ENCODE data around the gene TENM4. TPM values are rescaled to one million over a fixed set of nuclear protein-coding genes. Genes with fewer than 3 reads are reported as not detected.

TENM4 gene
- total RNA-seq, 1 experiment from 2014 or later: 0.39 TPM

GRCh38 chr11:78770931-78771330 is 669.9 kb downstream of the TENM4 start:
- Histone ChIP-seq H3K4me1 (ENCODE audit: control insufficient read depth, insufficient read depth, low read length) (no peaks in the 10 kb centered on the region), H3K4me3 (ENCODE audit: low read depth in 2 of 2, low read length in 2 of 2) (no peak overlapping the region), H3K27me3 (ENCODE audit: control insufficient read depth, insufficient read depth, low read length) (0 out of 2 replicates have a peak, but pooled peaks cover 5% of the 10 kb centered on the region), H3K36me3 (ENCODE audit: control insufficient read depth, insufficient read depth, low read length) (no peaks in the 10 kb centered on the region), H3K9me3 (ENCODE audit: control insufficient read depth, insufficient read depth, low read depth, low read length) (no peaks in the 10 kb centered on the region), H3K27ac (ENCODE audit: low read length) (no peak overlapping the region)
- intact Hi-C loops (cut with micrococcal nuclease; ENCODE audit: unreplicated experiment): no loop called here
- no peak for TF ChIP-seq POLR2AphosphoS5 (IDR thresholded peaks at IDR 0.05; ENCODE audit: low read depth, low read length)
- no peak for TF ChIP-seq TCF7L2 (IDR thresholded peaks at IDR 0.05; ENCODE audit: low read depth, low read length)
- no peak for TF ChIP-seq SIN3A (IDR thresholded peaks at IDR 0.05; ENCODE audit: borderline replicate concordance, insufficient read depth, low read depth, low read length)
- no peak for TF ChIP-seq CTCF (IDR thresholded peaks at IDR 0.05)
- no peak for TF ChIP-seq REST (IDR thresholded peaks at IDR 0.05; ENCODE audit: insufficient read depth in 1 of 2, low read depth in 2 of 2, low read length in 1 of 2)
- ChIA-PET CTCF (no interaction called here), POLR2A (no interaction called here)
- ATAC-seq (no peak), DNase-seq (ENCODE audit: low read depth, low spot score) (no peak)
- in situ Hi-C loops (cut with HindIII; ENCODE audit: low pct_unique_long_range_greater_than_20kb, low sequenced_read_pairs): no loop called here
- no TSS peak for BruUV-seq (replicated peaks)

- ATAC-seq (no peak), DNase-seq (ENCODE audit: low read depth, low spot score) (no peak)
- Histone ChIP-seq H3K36me3 (ENCODE audit: control insufficient read depth, insufficient read depth, low read length) (no peaks in the 10 kb centered on the region), H3K27me3 (ENCODE audit: control insufficient read depth, insufficient read depth, low read length) (0 out of 2 replicates have a peak, but pooled peaks cover 5% of the 10 kb centered on the region), H3K4me3 (ENCODE audit: low read depth in 2 of 2, low read length in 2 of 2) (no peak overlapping the region), H3K4me1 (ENCODE audit: control insufficient read depth, insufficient read depth, low read length) (no peaks in the 10 kb centered on the region), H3K9me3 (ENCODE audit: control insufficient read depth, insufficient read depth, low read depth, low read length) (no peaks in the 10 kb centered on the region), H3K27ac (ENCODE audit: low read length) (no peak overlapping the region)
- no TSS peak for BruUV-seq (replicated peaks)
- POLR2A ChIA-PET: no interaction called here
- intact Hi-C loops (cut with micrococcal nuclease; ENCODE audit: unreplicated experiment): no loop called here
- in situ Hi-C loops (cut with HindIII; ENCODE audit: low pct_unique_long_range_greater_than_20kb, low sequenced_read_pairs): no loop called here
- no peak for TF ChIP-seq TCF7L2 (IDR thresholded peaks at IDR 0.05; ENCODE audit: low read depth, low read length)
- CTCF ChIA-PET: no interaction called here
These were observed 671.9 kb downstream of the TENM4 start for GRCh38 chr11:78768971-78769370.

GRCh38 chr11:78768345-78768744 is 672.5 kb downstream of the TENM4 start:
- 0 out of 2 replicates have a peak, but pooled peaks cover 2% of the 10 kb centered on the region for H3K27me3 ChIP-seq (ENCODE audit: control insufficient read depth, insufficient read depth, low read length)
- in situ Hi-C loops (cut with HindIII; ENCODE audit: low pct_unique_long_range_greater_than_20kb, low sequenced_read_pairs): no loop called here

More at GRCh38 chr11:78768345-78768744, 672.5 kb downstream of the TENM4 start:
- Histone ChIP-seq H3K27ac (ENCODE audit: low read length) (no peak overlapping the region), H3K4me3 (ENCODE audit: low read depth in 2 of 2, low read length in 2 of 2) (no peak overlapping the region), H3K9me3 (ENCODE audit: control insufficient read depth, insufficient read depth, low read depth, low read length) (no peaks in the 10 kb centered on the region), H3K4me1 (ENCODE audit: control insufficient read depth, insufficient read depth, low read length) (no peaks in the 10 kb centered on the region), H3K36me3 (ENCODE audit: control insufficient read depth, insufficient read depth, low read length) (no peaks in the 10 kb centered on the region)
- POLR2A ChIA-PET: no interaction called here
- intact Hi-C loops (cut with micrococcal nuclease; ENCODE audit: unreplicated experiment): no loop called here
- TF ChIP-seq CTCF (IDR thresholded peaks at IDR 0.05): no peak
- TF ChIP-seq POLR2AphosphoS5 (IDR thresholded peaks at IDR 0.05; ENCODE audit: low read depth, low read length): no peak
- no peak for TF ChIP-seq SIN3A (IDR thresholded peaks at IDR 0.05; ENCODE audit: borderline replicate concordance, insufficient read depth, low read depth, low read length)
- TF ChIP-seq TCF7L2 (IDR thresholded peaks at IDR 0.05; ENCODE audit: low read depth, low read length): no peak
- TF ChIP-seq REST (IDR thresholded peaks at IDR 0.05; ENCODE audit: insufficient read depth in 1 of 2, low read depth in 2 of 2, low read length in 1 of 2): peak; percentile 17 to 59; a peak in 2 of 4 replicates
- DNase-seq (ENCODE audit: low read depth, low spot score): no peak
- no TSS peak for BruUV-seq (replicated peaks)
- no peak for ATAC-seq
- CTCF ChIA-PET: no interaction called here
